ENCODE results near the gene AHNAK. TPM values are rescaled to one million over a fixed set of nuclear protein-coding genes. Genes with fewer than 3 reads are reported as not detected.

AHNAK gene
- total and polyA plus RNA-seq, 2 of the 8 experiments (the other 6 are each of a cell fraction or from before 2014, with no cell fraction given): 2.0 to 5.8 TPM

DNA sequence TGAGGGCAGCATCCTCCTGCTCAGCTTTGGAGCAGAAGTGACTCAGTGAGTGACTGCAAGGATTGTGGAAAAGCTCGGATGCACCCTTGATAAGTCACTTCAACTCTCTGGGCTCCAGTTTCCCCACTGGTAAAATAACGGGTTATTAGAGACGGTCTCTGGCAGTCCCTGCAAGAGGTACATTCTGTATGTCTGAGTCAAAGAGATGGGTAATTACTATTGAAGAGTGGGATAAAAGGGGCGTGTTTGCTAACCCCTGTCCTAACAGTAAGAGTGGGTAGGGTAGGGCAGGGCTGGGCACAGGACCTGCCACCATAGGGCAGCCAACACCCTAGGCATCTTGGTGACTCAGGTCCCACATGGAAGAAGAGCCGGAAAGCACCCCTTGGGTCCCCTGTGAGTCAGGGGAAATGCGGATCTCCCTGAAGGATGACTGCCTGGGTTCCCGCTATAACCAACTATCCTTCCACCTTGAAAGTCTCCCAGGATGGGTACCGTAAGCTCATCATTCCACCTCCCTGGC, 7.3 kb upstream of the AHNAK start:
- WGBS, 2 experiments (ENCODE audit: extremely low coverage in 1 of 2, insufficient coverage in 1 of 2, insufficient read length in 1 of 2, insufficient replicate concordance in 2 of 2, low coverage in 1 of 2, low lambda C conversion rate in 2 of 2, missing lambda C conversion rate in 1 of 2): 89% methylated on average over 8 of the region's 8 CpGs; no CpG with 5 or more reads in 1 of the 2 experiments
- Histone ChIP-seq H4K5ac (ENCODE audit: insufficient read length, low read depth, low read length) (peak overlapping the region; percentile 14), H2BK120ac (replicated peaks; ENCODE audit: low read depth, low read length) (no peak overlapping the region), H3K56ac (replicated peaks; ENCODE audit: insufficient read length, low read depth, low read length) (no peak overlapping the region), H3K79me2 (ENCODE audit: control insufficient read depth in 1 of 2, insufficient read depth in 2 of 2, low read length in 2 of 2) (no peaks in the 10 kb centered on the region), H2AK5ac (ENCODE audit: low read depth, low read length) (peak overlapping the region; percentile 84; the same call in 1 of the 2 replicates), H4K20me1 (replicated peaks in 1 of 2; ENCODE audit: control insufficient read depth in 1 of 2, insufficient read depth in 2 of 2, low read length in 2 of 2) (peaks cover 5 to 18% of the 10 kb centered on the region in 2 experiments), H2BK5ac (ENCODE audit: low read depth, low read length) (peak overlapping the region; percentile 77), H3K23ac (ENCODE audit: insufficient read length) (no peak overlapping the region), H3K36me3 (ENCODE audit: control insufficient read depth in 2 of 4, insufficient read depth in 4 of 4, low read length in 3 of 4) (peaks cover 3 to 19% (median 10%) of the 10 kb centered on the region in 4 experiments; a peak in 7 of 8 replicates), H4K8ac (ENCODE audit: extremely low read depth, insufficient read depth, low read length) (no peak overlapping the region), H3K18ac (ENCODE audit: extremely low read depth, low read length) (peak overlapping the region; percentile 53; the same call in 1 of the 2 replicates), H2BK20ac (ENCODE audit: low read length) (peak overlapping the region; percentile 67; the same call in 1 of the 2 replicates), H3K14ac (ENCODE audit: insufficient read length) (no peak overlapping the region), H3K9me3 (ENCODE audit: insufficient read depth in 2 of 2, low read depth in 1 of 2, low read length in 1 of 2) (no peaks in the 10 kb centered on the region), H3K4me1 (replicated peaks in 1 of 4; ENCODE audit: control insufficient read depth in 3 of 4, insufficient read depth in 4 of 4, low read length in 3 of 4) (peaks cover 20 to 47% (median 32%) of the 10 kb centered on the region in 4 experiments), H3K9ac (replicated peaks in 1 of 4; ENCODE audit: extremely low read depth in 1 of 4, low read depth in 3 of 4, low read length in 3 of 4) (peak overlapping the region in 2 of 4 experiments; percentile 24 to 70; a peak in 3 of 7 replicates), H2BK12ac (ENCODE audit: low read depth, low read length) (peak overlapping the region; percentile 93; the same call in 1 of the 2 replicates), H4K91ac (replicated peaks; ENCODE audit: insufficient read length, low read length) (peak overlapping the region; percentile 22), H3K27ac (ENCODE audit: low read depth, low read length) (peak overlapping the region; percentile 91), H3K27me3 (replicated peaks in 1 of 4; ENCODE audit: control insufficient read depth in 3 of 4, extremely low read depth in 1 of 4, insufficient read depth in 3 of 4, low read length in 3 of 4) (peaks cover 0 to 6% (median 4%) of the 10 kb centered on the region in 4 experiments; a peak in 4 of 7 replicates), H3K79me1 (ENCODE audit: low read depth, low read length) (0 out of 2 replicates have a peak, but pooled peaks cover 3% of the 10 kb centered on the region), H3K23me2 (ENCODE audit: low read depth, low read length) (peaks cover 2% of the 10 kb centered on the region; the same call in 1 of the 2 replicates), H2AFZ (ENCODE audit: low read length) (no peak overlapping the region), H3K4me2 (ENCODE audit: insufficient read depth in 1 of 2, low read depth in 2 of 2, low read length in 2 of 2) (peak overlapping the region; percentile 65 to 96), H2BK15ac (ENCODE audit: low read length) (peak overlapping the region; percentile 21; the same call in 1 of the 2 replicates), H3K4ac (replicated peaks; ENCODE audit: insufficient read length, low read depth, low read length) (peak overlapping the region; percentile 1), H3K4me3 (ENCODE audit: extremely low read depth in 1 of 4, insufficient read depth in 2 of 4, low read depth in 3 of 4, low read length in 4 of 4) (peak overlapping the region in 3 of 4 experiments; percentile 17 to 34 (median 29); a peak in 4 of 8 replicates)
- ChIA-PET POLR2A (ENCODE audit: partially characterized antibody) (interaction anchor here (0.5 to 20.3 kb wide), 7 partner anchors 11 to 178 kb away, joined by 3 to 336 read pairs (median 5); partner anchors contain the start of genes C11orf98, CSKMT and EEF1G), CTCF (ENCODE audit: partially characterized antibody) (interaction anchor here (1.0 to 10.9 kb wide), 9 partner anchors 10 to 164 kb away, joined by 3 to 161 read pairs (median 4); no protein-coding TSS in a partner anchor)
- no peak for FAIRE-seq
- DNase-seq (ENCODE audit: low read depth in 1 of 2, low spot score in 2 of 2): no peak
- TF ChIP-seq ZNF274 (IDR thresholded peaks at IDR 0.05; ENCODE audit: borderline replicate concordance, extremely low read depth, low read length) (no peak), POLR2A (IDR thresholded peaks at IDR 0.05; ENCODE audit: control extremely low read depth in 1 of 2, low read depth in 2 of 2, low read length in 2 of 2) (no peak; a peak in 1 of 3 replicates), FOSL1 (IDR thresholded peaks at IDR 0.05; ENCODE audit: insufficient read depth, low read depth, low read length) (no peak), POU5F1 (IDR thresholded peaks at IDR 0.05; ENCODE audit: low read depth, low read length) (no peak), SAP30 (IDR thresholded peaks at IDR 0.05; ENCODE audit: insufficient read depth, insufficient replicate concordance, low read length) (no peak), SP1 (IDR thresholded peaks at IDR 0.05; ENCODE audit: low read depth, low read length) (no peak), BACH1 (IDR thresholded peaks at IDR 0.05; ENCODE audit: low read length) (no peak), SP4 (IDR thresholded peaks at IDR 0.05; ENCODE audit: low read length) (no peak), SRF (IDR thresholded peaks at IDR 0.05; ENCODE audit: low read depth, low read length) (no peak)
- TF ChIP-seq, protein P1, sequence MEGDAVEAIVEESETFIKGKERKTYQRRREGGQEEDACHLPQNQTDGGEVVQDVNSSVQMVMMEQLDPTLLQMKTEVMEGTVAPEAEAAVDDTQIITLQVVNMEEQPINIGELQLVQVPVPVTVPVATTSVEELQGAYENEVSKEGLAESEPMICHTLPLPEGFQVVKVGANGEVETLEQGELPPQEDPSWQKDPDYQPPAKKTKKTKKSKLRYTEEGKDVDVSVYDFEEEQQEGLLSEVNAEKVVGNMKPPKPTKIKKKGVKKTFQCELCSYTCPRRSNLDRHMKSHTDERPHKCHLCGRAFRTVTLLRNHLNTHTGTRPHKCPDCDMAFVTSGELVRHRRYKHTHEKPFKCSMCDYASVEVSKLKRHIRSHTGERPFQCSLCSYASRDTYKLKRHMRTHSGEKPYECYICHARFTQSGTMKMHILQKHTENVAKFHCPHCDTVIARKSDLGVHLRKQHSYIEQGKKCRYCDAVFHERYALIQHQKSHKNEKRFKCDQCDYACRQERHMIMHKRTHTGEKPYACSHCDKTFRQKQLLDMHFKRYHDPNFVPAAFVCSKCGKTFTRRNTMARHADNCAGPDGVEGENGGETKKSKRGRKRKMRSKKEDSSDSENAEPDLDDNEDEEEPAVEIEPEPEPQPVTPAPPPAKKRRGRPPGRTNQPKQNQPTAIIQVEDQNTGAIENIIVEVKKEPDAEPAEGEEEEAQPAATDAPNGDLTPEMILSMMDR (IDR thresholded peaks at IDR 0.05; ENCODE audit: control extremely low read depth in 1 of 3, insufficient read depth in 1 of 3, low read depth in 1 of 3, low read length in 3 of 3): no peak
